GM18517 (cell line): Measurements from ENCODE around the gene SLC6A1.

Source experiments
- ATAC-seq: cut with Tn5 transposase; IDR thresholded peaks from one replicate; pipeline ENCODE4 v1.9.1; 2021; ENCODE audit warnings: mild to moderate bottlenecking, moderate library complexity; ENCODE audit not compliant: unreplicated experiment

SLC6A1 gene

GRCh38 chr3:11088831-11089230, 96.3 kb downstream of the SLC6A1 start:
- no peak for ATAC-seq
